Liver (tissue), 9 donors: Measurements from ENCODE around the gene SKAP2. TPM values are rescaled to one million over a fixed set of nuclear protein-coding genes. Genes with fewer than 3 reads are reported as not detected.

Experiments used
- DNase-seq: peaks from one replicate; pipeline ENCODE4 v3.0.0-alpha.2; 2017; ENCODE audit warnings: low spot score
- H3K27ac ChIP-seq, 2 donors: one replicate each; pipeline ENCODE4 v1.7.0; 2013; ENCODE audit warnings: inconsistent platforms in 2 of 2, low read length in 2 of 2, control low read depth in 1 of 2, low read depth in 1 of 2, mild to moderate bottlenecking in 1 of 2
- H3K27me3 ChIP-seq, 4 donors: one replicate each; pipeline versions ENCODE4 v1.6.1 to v1.7.0; 2013; ENCODE audit warnings: low read length in 3 of 4, inconsistent platforms in 1 of 4, mild to moderate bottlenecking in 1 of 4, moderate library complexity in 1 of 4; ENCODE audit not compliant: control insufficient read depth in 4 of 4, insufficient read depth in 4 of 4
- H3K36me3 ChIP-seq, 4 donors: one replicate each; pipeline versions ENCODE4 v1.6.1 to v1.7.0; 2013; ENCODE audit warnings: low read length in 3 of 4, mild to moderate bottlenecking in 3 of 4, low read depth in 1 of 4, moderate library complexity in 1 of 4; ENCODE audit not compliant: control insufficient read depth in 4 of 4, insufficient read depth in 3 of 4
- H3K4me1 ChIP-seq, 4 donors: one replicate each; pipeline versions ENCODE4 v1.6.1 to v1.7.0; 2013; ENCODE audit warnings: low read length in 3 of 4, mild to moderate bottlenecking in 3 of 4, moderate library complexity in 1 of 4; ENCODE audit not compliant: control insufficient read depth in 4 of 4, insufficient read depth in 4 of 4
- H3K4me3 ChIP-seq, 3 donors: one replicate each; pipeline versions ENCODE4 v1.6.1 to v1.7.0; 2013; ENCODE audit warnings: low read length in 3 of 3, control low read depth in 1 of 3, low read depth in 1 of 3, mild to moderate bottlenecking in 1 of 3
- H3K9ac ChIP-seq, 2 donors: one replicate each; pipeline ENCODE4 v1.7.0; 2013; ENCODE audit warnings: low read length in 2 of 2, mild to moderate bottlenecking in 2 of 2, moderate library complexity in 2 of 2, control low read depth in 1 of 2, low read depth in 1 of 2
- H3K9me3 ChIP-seq, 4 donors: one replicate each; pipeline versions ENCODE4 v1.6.1 to v1.7.0; 2013; ENCODE audit warnings: low read length in 3 of 4; ENCODE audit not compliant: control insufficient read depth in 4 of 4
- ATF3 ChIP-seq: IDR thresholded peaks from 2 replicates; pipeline ENCODE4 v1.6.1; 2016; ENCODE audit warnings: antibody characterized with exemption
- CTCF ChIP-seq: fragments of 150-350 bp; IDR thresholded peaks from 2 replicates; pipeline ENCODE4 v1.5.1; 2017; ENCODE audit warnings: improper control_type of control experiment, low read depth, low read length; ENCODE audit not compliant: missing input control
- EGR1 ChIP-seq, 2 donors: IDR thresholded peaks; 2 replicates each; pipeline ENCODE4 v1.6.1; 2016 to 2018; ENCODE audit warnings: antibody characterized with exemption in 2 of 2, low read depth in 2 of 2
- FOXA1 ChIP-seq: IDR thresholded peaks from 2 replicates; pipeline ENCODE4 v1.6.1; 2016; ENCODE audit warnings: antibody characterized with exemption
- FOXA2 ChIP-seq: IDR thresholded peaks from 2 replicates; pipeline ENCODE4 v1.6.1; 2016; ENCODE audit warnings: antibody characterized with exemption
- JUND ChIP-seq, 2 donors: IDR thresholded peaks; 2 replicates each; pipeline ENCODE4 v1.6.1; 2016; ENCODE audit warnings: antibody characterized with exemption in 2 of 2
- MAX ChIP-seq: IDR thresholded peaks from 2 replicates; pipeline ENCODE4 v1.6.1; 2016; ENCODE audit warnings: antibody characterized with exemption
- NR2F2 ChIP-seq: IDR thresholded peaks from 2 replicates; pipeline ENCODE4 v1.6.1; 2016; ENCODE audit warnings: antibody characterized with exemption
- RAD21 ChIP-seq, 2 donors: IDR thresholded peaks; 2 replicates each; pipeline ENCODE4 v1.6.1; 2016; ENCODE audit warnings: antibody characterized with exemption in 2 of 2, mild to moderate bottlenecking in 2 of 2
- REST ChIP-seq: IDR thresholded peaks from 2 replicates; pipeline ENCODE4 v1.6.1; 2016; ENCODE audit warnings: antibody characterized with exemption, mild to moderate bottlenecking
- RXRA ChIP-seq, 2 donors: IDR thresholded peaks; 2 replicates each; pipeline ENCODE4 v1.6.1; 2017 to 2018; ENCODE audit warnings: antibody characterized with exemption in 2 of 2, mild to moderate bottlenecking in 1 of 2
- SP1 ChIP-seq: IDR thresholded peaks from 2 replicates; pipeline ENCODE4 v1.6.1; 2018; ENCODE audit warnings: antibody characterized with exemption, mild to moderate bottlenecking
- YY1 ChIP-seq: IDR thresholded peaks from 2 replicates; pipeline ENCODE4 v1.6.1; 2016; ENCODE audit warnings: antibody characterized with exemption, mild to moderate bottlenecking
- ZBTB33 ChIP-seq: IDR thresholded peaks from 2 replicates; pipeline ENCODE4 v1.6.1; 2016; ENCODE audit warnings: antibody characterized with exemption
- WGBS: extraction: QIAGEN DNeasy Blood & Tissue Kit; methylation state at CpG from one replicate; pipeline ENCODE4 v1.1.7; 2013; 5-methylcytosine and 5-hydroxymethylcytosine counted together
- polyA plus RNA-seq, 2 donors: library from polyadenylated mRNA; stranded (reverse) in 1 of 2; unstranded in 1 of 2; fragments of 200-250 nt in 1 of 2; fragments of >200 nt in 1 of 2; fragmentation: Nextera tagmentation in 1 of 2; extraction: Ambion mirVana in 1 of 2; gene quantifications; one replicate each; pipeline versions ENCODE4 v1.2.1 to v1.2.3, GENCODE V29; 2013 to 2015
- total RNA-seq, 2 donors: library from RNA; depleted of rRNA; stranded (reverse); fragments of >200 nt; gene quantifications; one replicate each; pipeline ENCODE4 v1.2.3, GENCODE V29; 2014
- donor health status: healthy.
- donor health status: healthy.
- donor health status: healthy.
- donor health status: healthy.
- donor health status: healthy.

The SKAP2 gene
- total and polyA plus RNA-seq, 4 donors = 3.4 to 9.2 (median 5.1) TPM

GRCh38 chr7:26858241-26858715, 6.1 kb downstream of the SKAP2 start:
- no peak overlapping the region for H3K27ac ChIP-seq
- peaks cover 0 to 3% (median 0%) of the 10 kb centered on the region in 4 donors for H3K4me1 ChIP-seq
- no peak overlapping the region for H3K9ac ChIP-seq
- 37% methylated on average over 5 of the region's 5 CpGs for WGBS
- no peak for TF ChIP-seq REST
- TF ChIP-seq RAD21 (IDR thresholded peaks at IDR 0.05) = no peak
- no peak for TF ChIP-seq JUND (IDR thresholded peaks at IDR 0.05)
- no peak for TF ChIP-seq SP1
- TF ChIP-seq NR2F2 = no peak
- no peak for TF ChIP-seq ATF3
- TF ChIP-seq MAX = no peak
- no peak for TF ChIP-seq FOXA1
- H3K27me3 ChIP-seq = peaks cover 0 to 8% (median 0%) of the 10 kb centered on the region in 4 donors
- H3K4me3 ChIP-seq = no peak overlapping the region
- H3K36me3 ChIP-seq = no peaks in the 10 kb centered on the region
- H3K9me3 ChIP-seq = no peaks in the 10 kb centered on the region
- no peak for DNase-seq

GRCh38 chr7:26857506-26858240, 6.7 kb downstream of the SKAP2 start:
- Histone ChIP-seq H3K27ac (peak overlapping the region in 1 of 2 donors; percentile 28), H3K27me3 (peaks cover 0 to 8% (median 0%) of the 10 kb centered on the region in 4 donors), H3K9me3 (no peaks in the 10 kb centered on the region), H3K4me3 (peak overlapping the region in 1 of 3 donors; percentile 19), H3K4me1 (peaks cover 0 to 3% (median 0%) of the 10 kb centered on the region in 4 donors), H3K9ac (no peak overlapping the region), H3K36me3 (no peaks in the 10 kb centered on the region)
- TF ChIP-seq YY1 = no peak
- TF ChIP-seq JUND (IDR thresholded peaks at IDR 0.05) = no peak
- no peak for TF ChIP-seq MAX
- DNase-seq = no peak
- 25% methylated on average over 34 of the region's 34 CpGs for WGBS

- 29% methylated on average over 4 of the region's 4 CpGs for WGBS
- DNase-seq = no peak
- no peaks in the 10 kb centered on the region for H3K9me3 ChIP-seq
- H3K9ac ChIP-seq = no peak overlapping the region
- peaks cover 0 to 3% (median 0%) of the 10 kb centered on the region in 4 donors for H3K4me1 ChIP-seq
- H3K4me3 ChIP-seq = peak overlapping the region in 1 of 3 donors; percentile 19
- peak overlapping the region in 1 of 2 donors; percentile 28 for H3K27ac ChIP-seq
- no peaks in the 10 kb centered on the region for H3K36me3 ChIP-seq
- H3K27me3 ChIP-seq = peaks cover 0 to 8% (median 0%) of the 10 kb centered on the region in 4 donors
- no peak for TF ChIP-seq EGR1 (IDR thresholded peaks at IDR 0.05; ENCODE audit: low read depth in 2 of 2)
- TF ChIP-seq RAD21 (IDR thresholded peaks at IDR 0.05) = no peak
- TF ChIP-seq RXRA (IDR thresholded peaks at IDR 0.05) = no peak
- no peak for TF ChIP-seq SP1
- TF ChIP-seq REST = no peak
- no peak for TF ChIP-seq FOXA1
- TF ChIP-seq ZBTB33 = no peak
- TF ChIP-seq CTCF = no peak
- no peak for TF ChIP-seq JUND (IDR thresholded peaks at IDR 0.05)
- TF ChIP-seq FOXA2 = no peak
- TF ChIP-seq NR2F2 = no peak
These were observed 7.3 kb downstream of the SKAP2 start for GRCh38 chr7:26857170-26857505.
